Lung microvascular endothelial cell (primary cell): ENCODE measurements around the gene UROS. TPM values are rescaled to one million over a fixed set of nuclear protein-coding genes. Genes with fewer than 3 reads are reported as not detected.
A peak's percentile ranks its signal among the peaks of the same experiment; 100 is the strongest.

Experiments used
- DNase-seq, 2 donors: peaks; one replicate each; pipeline versions ENCODE4 v3.0.0 to v3.0.0-alpha.2; 2010; ENCODE audit warnings: low read depth in 2 of 2
- total RNA-seq: library from RNA; depleted of rRNA; stranded (reverse); fragments of >200 nt; gene quantifications from 2 replicates; pipeline ENCODE4 v1.2.1, GENCODE V29; 2014

The UROS gene
- total RNA-seq, 1 donor from 2014 or later = 56.2 TPM

GRCh38 chr10:125788156-125789034 is 34.7 kb downstream of the UROS start:
- DNase-seq = peak in 1 of 2 donors; percentile 33

- DNase-seq = no peak
These were observed 37.3 kb downstream of the UROS start for GRCh38 chr10:125785791-125786190.

- no peak for DNase-seq
These were observed 39.1 kb downstream of the UROS start for GRCh38 chr10:125783957-125784356.

- no peak for DNase-seq
These were observed 39.6 kb downstream of the UROS start for GRCh38 chr10:125783408-125783807.

- no peak for DNase-seq
These were observed 40.4 kb downstream of the UROS start for GRCh38 chr10:125782616-125783015.

- no peak for DNase-seq
These were observed 41.0 kb downstream of the UROS start for GRCh38 chr10:125782054-125782453.

GRCh38 chr10:125781374-125781773 is 41.7 kb downstream of the UROS start:
- no peak for DNase-seq

- DNase-seq = no peak
These were observed 43.4 kb downstream of the UROS start for GRCh38 chr10:125779403-125780327.

- DNase-seq = no peak
These were observed 44.5 kb downstream of the UROS start for GRCh38 chr10:125778556-125778955.

GRCh38 chr10:125777806-125778205 is 45.3 kb downstream of the UROS start:
- DNase-seq = no peak

- no peak for DNase-seq
These were observed 47.5 kb downstream of the UROS start, which contains the start of gene MMP21 for GRCh38 chr10:125775491-125776106. MMP21 (minus strand) TSS chr10:125775821; CDS start chr10:125775821, 0 bp downstream.

GRCh38 chr10:125774581-125775191 is 48.4 kb downstream of the UROS start:
- no peak for DNase-seq

GRCh38 chr10:125773687-125774543 is 49.1 kb downstream of the UROS start:
- DNase-seq = peak in 1 of 2 donors; percentile 47

- no peak for DNase-seq
These were observed 50.2 kb downstream of the UROS start for GRCh38 chr10:125772864-125773180.

- DNase-seq = no peak
These were observed 50.8 kb downstream of the UROS start for GRCh38 chr10:125772112-125772863.

GRCh38 chr10:125770844-125771243 is 52.2 kb downstream of the UROS start:
- no peak for DNase-seq

GRCh38 chr10:125769175-125769574 is 53.9 kb downstream of the UROS start:
- DNase-seq = no peak

GRCh38 chr10:125768219-125768855 is 54.7 kb downstream of the UROS start:
- peak; percentile 14 to 20 for DNase-seq

GRCh38 chr10:125766511-125766910 is 56.5 kb downstream of the UROS start:
- DNase-seq = peak in 1 of 2 donors; percentile 32
